Transverse colon (tissue), 4 donors: ENCODE data around the gene MTHFD1L.

Source experiments
- POLR2A ChIP-seq: fragments of 450-650 bp; IDR thresholded peaks from one replicate; pipeline ENCODE4 v1.6.1; 2016; ENCODE audit warnings: antibody characterized with exemption, mild to moderate bottlenecking, moderate library complexity
- POLR2AphosphoS5 ChIP-seq, 3 donors: sonication (generic); formaldehyde crosslinking; IDR thresholded peaks; one replicate each; pipeline ENCODE4 v1.6.1; 2016; ENCODE audit warnings: antibody characterized with exemption in 3 of 3
- TF ChIP-seq, protein P1 (sequence below), 5 experiments: fragments of 200-600 bp in 3 of 5; fragments of 450-650 bp in 2 of 5; sonication (generic) in 3 of 5; IDR thresholded peaks; 1 replicate in 2 of 5; 2 replicates in 3 of 5; pipeline ENCODE4 v1.5.1; 2016 to 2017; ENCODE audit warnings: antibody characterized with exemption in 5 of 5, inconsistent platforms in 3 of 5, mild to moderate bottlenecking in 2 of 5, moderate library complexity in 1 of 5

- TF ChIP-seq, protein P1, sequence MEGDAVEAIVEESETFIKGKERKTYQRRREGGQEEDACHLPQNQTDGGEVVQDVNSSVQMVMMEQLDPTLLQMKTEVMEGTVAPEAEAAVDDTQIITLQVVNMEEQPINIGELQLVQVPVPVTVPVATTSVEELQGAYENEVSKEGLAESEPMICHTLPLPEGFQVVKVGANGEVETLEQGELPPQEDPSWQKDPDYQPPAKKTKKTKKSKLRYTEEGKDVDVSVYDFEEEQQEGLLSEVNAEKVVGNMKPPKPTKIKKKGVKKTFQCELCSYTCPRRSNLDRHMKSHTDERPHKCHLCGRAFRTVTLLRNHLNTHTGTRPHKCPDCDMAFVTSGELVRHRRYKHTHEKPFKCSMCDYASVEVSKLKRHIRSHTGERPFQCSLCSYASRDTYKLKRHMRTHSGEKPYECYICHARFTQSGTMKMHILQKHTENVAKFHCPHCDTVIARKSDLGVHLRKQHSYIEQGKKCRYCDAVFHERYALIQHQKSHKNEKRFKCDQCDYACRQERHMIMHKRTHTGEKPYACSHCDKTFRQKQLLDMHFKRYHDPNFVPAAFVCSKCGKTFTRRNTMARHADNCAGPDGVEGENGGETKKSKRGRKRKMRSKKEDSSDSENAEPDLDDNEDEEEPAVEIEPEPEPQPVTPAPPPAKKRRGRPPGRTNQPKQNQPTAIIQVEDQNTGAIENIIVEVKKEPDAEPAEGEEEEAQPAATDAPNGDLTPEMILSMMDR (IDR thresholded peaks at IDR 0.05): no peak
- TF ChIP-seq POLR2A (no peak), POLR2AphosphoS5 (IDR thresholded peaks at IDR 0.05) (no peak)
Observed at GRCh38 chr6:150908901-150909300, 43.4 kb downstream of the MTHFD1L start.
